Loucy (cell line): ENCODE data around the gene GDPGP1.

Experiments used
- CTCF ChIP-seq: fragments of 200-600 bp; sonication (generic); conservative IDR thresholded peaks from 2 replicates; pipeline ENCODE4 v1.5.1; 2014; ENCODE audit warnings: mild to moderate bottlenecking, antibody characterized with exemption, low read length
- EZH2phosphoT487 ChIP-seq: fragments of 200-600 bp; IDR thresholded peaks from 2 replicates; pipeline ENCODE4 v1.6.1; 2018; ENCODE audit warnings: antibody characterized with exemption, mild to moderate bottlenecking, moderate library complexity, borderline replicate concordance

GRCh38 chr15:90262426-90262825 lies 28.4 kb downstream of the GDPGP1 start:
- TF ChIP-seq CTCF (no peak), EZH2phosphoT487 (no peak)
